ENCODE results near the gene NFIX.

GRCh38 chr19:13038306-13039210 is 43.3 kb downstream of the NFIX start:
- no peak for TF ChIP-seq CTCF (conservative IDR thresholded peaks at IDR 0.05)
- TF ChIP-seq ZFX (IDR thresholded peaks at IDR 0.05) = no peak

Data from C4-2B (cell line).